IMR-90 (cell line): ENCODE measurements around the gene GLIS1. TPM values are rescaled to one million over a fixed set of nuclear protein-coding genes. Genes with fewer than 3 reads are reported as not detected.

Source experiments
- ATAC-seq: fragments of 200-7000 bp; cut with Tn5 transposase; 2 replicates; pipeline ENCODE4 v1.9.1; 2020; ENCODE audit warnings: low read depth, mild to moderate bottlenecking, moderate library complexity
- BruUV-seq: library from RNA; stranded (reverse); fragments of 400-500 nt; replicated peaks from 2 replicates; lab custom pipeline; 2021; lab: Mats Ljungman, UMichigan
- CTCF ChIA-PET: fragments of 300-600 bp; formaldehyde crosslinking; extraction: SDS; loops from one replicate; lab custom pipeline; 2021; ENCODE audit warnings: antibody characterized with exemption; lab: Yijun Ruan, JAX
- POLR2A ChIA-PET: fragments of 300-600 bp; sonication (Branson Sonifier 250); formaldehyde crosslinking; loops from one replicate; lab custom pipeline; 2022; ENCODE audit warnings: antibody characterized with exemption; ENCODE audit not compliant: unreplicated experiment; lab: Charles Lee
- DNase-seq: peaks from one replicate; pipeline ENCODE4 v3.0.0; 2013
- H2AFZ ChIP-seq: replicated peaks from 2 replicates; pipeline ENCODE3; 2013; ENCODE audit warnings: low read length, mild to moderate bottlenecking; ENCODE audit not compliant: poor library complexity
- H2AK5ac ChIP-seq: 2 replicates; pipeline ENCODE4 v1.6.1; 2013; ENCODE audit warnings: low read depth, low read length, inconsistent platforms
- H2AK9ac ChIP-seq: replicated peaks from 2 replicates; pipeline ENCODE3; 2013; ENCODE audit warnings: mild to moderate bottlenecking, low read depth, low read length, moderate library complexity; ENCODE audit not compliant: poor library complexity
- H2BK120ac ChIP-seq: 2 replicates; pipeline ENCODE4 v1.6.1; 2013; ENCODE audit warnings: low read depth, low read length, inconsistent platforms
- H2BK15ac ChIP-seq: 3 replicates; pipeline ENCODE4 v1.6.1; 2013; ENCODE audit warnings: low read depth, low read length, inconsistent platforms
- H2BK20ac ChIP-seq: 2 replicates; pipeline ENCODE4 v1.6.1; 2013; ENCODE audit warnings: low read depth, mild to moderate bottlenecking, inconsistent platforms, low read length, moderate library complexity
- H2BK5ac ChIP-seq: 2 replicates; pipeline ENCODE4 v1.6.1; 2013; ENCODE audit warnings: mild to moderate bottlenecking, low read depth, low read length, inconsistent platforms; ENCODE audit not compliant: poor library complexity, severe bottlenecking
- H3K14ac ChIP-seq: replicated peaks from 2 replicates; pipeline ENCODE4 v1.6.1; 2013; ENCODE audit warnings: low read depth, low read length, inconsistent platforms
- H3K18ac ChIP-seq: 2 replicates; pipeline ENCODE4 v1.6.1; 2013; ENCODE audit warnings: low read depth, low read length, control low read depth
- H3K23ac ChIP-seq: 2 replicates; pipeline ENCODE4 v1.6.1; 2013; ENCODE audit warnings: low read depth, low read length, inconsistent platforms
- H3K27ac ChIP-seq: 2 replicates; pipeline ENCODE4 v1.5.1; 2013; ENCODE audit warnings: mild to moderate bottlenecking, control low read depth, low read length; ENCODE audit not compliant: insufficient read depth
- H3K27me3 ChIP-seq: 2 replicates; pipeline ENCODE4 v1.6.1; 2013; ENCODE audit warnings: low read length; ENCODE audit not compliant: control insufficient read depth, insufficient read depth
- H3K36me3 ChIP-seq: 2 replicates; pipeline ENCODE4 v1.6.1; 2013; ENCODE audit warnings: low read length, mixed read lengths; ENCODE audit not compliant: control insufficient read depth, insufficient read depth
- H3K4ac ChIP-seq: 2 replicates; pipeline ENCODE4 v1.6.1; 2013; ENCODE audit warnings: low read depth, low read length, inconsistent platforms
- H3K4me1 ChIP-seq: 2 replicates; pipeline ENCODE4 v1.6.1; 2013; ENCODE audit warnings: low read length, mixed read lengths; ENCODE audit not compliant: control insufficient read depth, insufficient read depth
- H3K4me2 ChIP-seq: 2 replicates; pipeline ENCODE4 v1.6.1; 2013; ENCODE audit warnings: low read depth, mild to moderate bottlenecking, control low read depth, low read length, moderate library complexity
- H3K4me3 ChIP-seq: 2 replicates; pipeline ENCODE4 v1.5.1; 2013; ENCODE audit warnings: low read depth, mild to moderate bottlenecking, control low read depth, low read length, moderate library complexity; ENCODE audit not compliant: insufficient read depth
- H3K56ac ChIP-seq: 2 replicates; pipeline ENCODE4 v1.6.1; 2013; ENCODE audit warnings: low read length, inconsistent platforms; ENCODE audit not compliant: insufficient read depth; ENCODE audit errors: extremely low read depth
- H3K79me1 ChIP-seq, 2 experiments: 2 replicates each; pipeline ENCODE4 v1.6.1; 2013; ENCODE audit warnings: low read length in 2 of 2, inconsistent platforms in 1 of 2, low read depth in 1 of 2
- H3K9ac ChIP-seq: 2 replicates; pipeline ENCODE4 v1.6.1; 2013; ENCODE audit warnings: low read depth, low read length, control low read depth
- H3K9me1 ChIP-seq: 2 replicates; pipeline ENCODE4 v1.6.1; 2013; ENCODE audit warnings: low read length, inconsistent platforms; ENCODE audit not compliant: insufficient read depth
- H3K9me3 ChIP-seq: 2 replicates; pipeline ENCODE4 v1.6.1; 2013; ENCODE audit warnings: low read length; ENCODE audit not compliant: control insufficient read depth, insufficient read depth
- H4K20me1 ChIP-seq: 2 replicates; pipeline ENCODE4 v1.6.1; 2013; ENCODE audit warnings: low read length, inconsistent platforms; ENCODE audit not compliant: insufficient read depth
- H4K5ac ChIP-seq: 2 replicates; pipeline ENCODE4 v1.6.1; 2013; ENCODE audit warnings: mild to moderate bottlenecking, low read depth, low read length, control low read depth
- H4K8ac ChIP-seq, 2 experiments: 2 replicates each; pipeline ENCODE4 v1.6.1; 2013; ENCODE audit warnings: low read depth in 2 of 2, low read length in 2 of 2, control low read depth in 1 of 2, inconsistent platforms in 1 of 2
- H4K91ac ChIP-seq: 2 replicates; pipeline ENCODE4 v1.6.1; 2013; ENCODE audit warnings: low read depth, low read length, inconsistent platforms; ENCODE audit not compliant: insufficient read depth
- BHLHE40 ChIP-seq: fragments of 150-350 bp; IDR thresholded peaks from 2 replicates; pipeline ENCODE4 v1.6.1; 2016; ENCODE audit warnings: mild to moderate bottlenecking, low read depth, low read length
- FOS ChIP-seq: fragments of 150-350 bp; IDR thresholded peaks from 2 replicates; pipeline ENCODE4 v1.6.1; 2016; ENCODE audit warnings: low read depth, low read length
- MXI1 ChIP-seq: IDR thresholded peaks from 2 replicates; pipeline ENCODE4 v1.6.1; 2012; ENCODE audit warnings: low read depth, mild to moderate bottlenecking, low read length, moderate library complexity, borderline replicate concordance
- NFE2L2 ChIP-seq: fragments of 150-350 bp; IDR thresholded peaks from 2 replicates; pipeline ENCODE4 v1.6.1; 2016; ENCODE audit warnings: low read depth, mild to moderate bottlenecking, low read length
- RFX5 ChIP-seq: IDR thresholded peaks from 2 replicates; pipeline ENCODE4 v1.8.0; 2012; ENCODE audit warnings: low read depth, mild to moderate bottlenecking, low read length, moderate library complexity
- SMC3 ChIP-seq: fragments of 150-350 bp; IDR thresholded peaks from 2 replicates; pipeline ENCODE4 v1.6.1; 2016; ENCODE audit warnings: low read depth, mild to moderate bottlenecking, antibody characterized with exemption, low read length, moderate library complexity
- USF2 ChIP-seq: fragments of 150-350 bp; IDR thresholded peaks from 2 replicates; pipeline ENCODE4 v1.6.1; 2017; ENCODE audit warnings: mild to moderate bottlenecking, antibody characterized with exemption, low read length, low read depth
- WGBS, 2 experiments: methylation state at CpG; one replicate each; pipeline versions ENCODE4 v1.1.5 to v1.1.7; 2013; ENCODE audit warnings: missing lambda C conversion rate in 2 of 2; ENCODE audit not compliant: insufficient read length in 1 of 2; ENCODE audit errors: extremely low coverage in 2 of 2; 5-methylcytosine and 5-hydroxymethylcytosine counted together
- dilution Hi-C: fragments of 300-500 bp; cut with HindIII; formaldehyde crosslinking; loops from one replicate; pipeline ENCODE4 v1.14.3; 2018; ENCODE audit warnings: low sequenced_read_pairs; ENCODE audit not compliant: unreplicated experiment
- in situ Hi-C: fragments of 300-500 bp; cut with MboI; formaldehyde crosslinking; loops from 3 replicates; pipeline ENCODE4 v1.14.3; 2019; ENCODE audit warnings: low sequenced_read_pairs, inconsistent platforms, mixed read lengths
- intact Hi-C: fragments of 100-400 bp; cut with micrococcal nuclease; formaldehyde crosslinking; loops from 2 replicates; pipeline ENCODE4 v1.10.0; 2022
- polyA plus RNA-seq, 3 experiments: library from polyadenylated mRNA; depleted of rRNA; stranded (reverse); fragments of >200 nt; gene quantifications; 2 replicates each; pipeline ENCODE4 v1.2.3, GENCODE V29; 2012; ENCODE audit warnings: low replicate concordance in 1 of 3
- total RNA-seq: library from RNA; depleted of rRNA; stranded (reverse); fragments of >200 nt; gene quantifications from 2 replicates; pipeline ENCODE4 v1.2.3, GENCODE V29; 2012
- TF ChIP-seq, protein P1 (sequence below): fragments of 150-350 bp; IDR thresholded peaks from 2 replicates; pipeline ENCODE4 v1.6.1; 2016; ENCODE audit warnings: low read depth, mild to moderate bottlenecking, low read length, moderate library complexity, borderline replicate concordance

Gene GLIS1
- total and polyA plus RNA-seq, 2 of the 4 experiments (the other 2 are of a cell fraction), result 0.18 to 2.3 TPM

DNA sequence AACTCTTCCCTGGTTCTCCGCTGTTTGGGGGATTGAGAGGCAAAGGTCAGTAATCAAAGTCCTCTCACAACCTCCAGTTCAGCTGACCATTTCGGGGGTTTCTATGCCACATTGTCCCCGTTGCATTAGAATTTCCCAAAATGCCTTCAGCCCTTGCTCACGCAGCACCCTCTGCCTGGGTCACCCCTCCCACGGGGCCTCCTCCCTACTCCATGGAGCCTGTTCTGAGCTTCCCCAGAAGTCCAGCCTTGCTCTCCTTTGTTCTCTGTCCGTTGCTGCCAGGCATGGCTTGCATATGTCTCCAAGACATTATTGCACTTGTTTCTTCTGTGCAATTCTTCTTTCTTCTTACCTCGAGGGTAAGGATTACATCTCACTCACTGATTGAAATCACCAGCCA, 263.3 kb downstream of the GLIS1 start:
- H3K18ac ChIP-seq, result no peak overlapping the region
- H4K91ac ChIP-seq, result no peak overlapping the region
- no peak overlapping the region for H4K5ac ChIP-seq
- intact Hi-C loops (no loop called here), dilution Hi-C loops (no loop called here), in situ Hi-C loops (no loop called here)
- no peak overlapping the region for H3K56ac ChIP-seq
- DNase-seq, result no peak
- no peak overlapping the region for H3K23ac ChIP-seq
- H3K4me2 ChIP-seq, result no peak overlapping the region
- no peak for ATAC-seq
- no peak overlapping the region for H3K14ac ChIP-seq
- H2AK5ac ChIP-seq, result no peak overlapping the region
- no peak overlapping the region for H2BK120ac ChIP-seq
- H3K9me3 ChIP-seq, result no peaks in the 10 kb centered on the region; the same call in 1 of the 2 replicates
- H2BK20ac ChIP-seq, result no peak overlapping the region
- H3K27ac ChIP-seq, result no peak overlapping the region
- POLR2A ChIA-PET, result no interaction called here
- no peak overlapping the region for H2AK9ac ChIP-seq
- TF ChIP-seq FOS (no peak), RFX5 (no peak), BHLHE40 (no peak), SMC3 (no peak), MXI1 (no peak), USF2 (no peak), NFE2L2 (no peak)
- TF ChIP-seq, protein P1, sequence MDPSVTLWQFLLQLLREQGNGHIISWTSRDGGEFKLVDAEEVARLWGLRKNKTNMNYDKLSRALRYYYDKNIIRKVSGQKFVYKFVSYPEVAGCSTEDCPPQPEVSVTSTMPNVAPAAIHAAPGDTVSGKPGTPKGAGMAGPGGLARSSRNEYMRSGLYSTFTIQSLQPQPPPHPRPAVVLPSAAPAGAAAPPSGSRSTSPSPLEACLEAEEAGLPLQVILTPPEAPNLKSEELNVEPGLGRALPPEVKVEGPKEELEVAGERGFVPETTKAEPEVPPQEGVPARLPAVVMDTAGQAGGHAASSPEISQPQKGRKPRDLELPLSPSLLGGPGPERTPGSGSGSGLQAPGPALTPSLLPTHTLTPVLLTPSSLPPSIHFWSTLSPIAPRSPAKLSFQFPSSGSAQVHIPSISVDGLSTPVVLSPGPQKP, result no peak
- H4K8ac ChIP-seq, result no peak overlapping the region
- H2BK5ac ChIP-seq, result no peak overlapping the region
- peaks cover 3% of the 10 kb centered on the region; the same call in 1 of the 2 replicates for H3K9me1 ChIP-seq
- peaks cover 4% of the 10 kb centered on the region; the same call in 1 of the 2 replicates for H3K4me1 ChIP-seq
- H3K36me3 ChIP-seq, result no peaks in the 10 kb centered on the region
- no peak overlapping the region for H3K4ac ChIP-seq
- H3K27me3 ChIP-seq, result peaks cover 48% of the 10 kb centered on the region
- H4K20me1 ChIP-seq, result no peaks in the 10 kb centered on the region
- H3K79me1 ChIP-seq, result no peaks in the 10 kb centered on the region
- WGBS, 2 experiments, result 64% methylated on average over 4 of the region's 7 CpGs; no CpG with 5 or more reads in 1 of the 2 experiments
- no peak overlapping the region for H3K9ac ChIP-seq
- CTCF ChIA-PET, result no interaction called here
- H2AFZ ChIP-seq, result no peak overlapping the region
- no TSS peak for BruUV-seq
- H2BK15ac ChIP-seq, result no peak overlapping the region
- no peak overlapping the region for H3K4me3 ChIP-seq
